Tibial nerve (tissue), 4 donors: ENCODE data around the gene BIRC6. TPM values are rescaled to one million over a fixed set of nuclear protein-coding genes. Genes with fewer than 3 reads are reported as not detected.

Experiments
- DNase-seq, 2 donors: peaks; one replicate each; pipeline ENCODE4 v3.0.0-alpha.2; 2019; ENCODE audit warnings: low spot score in 2 of 2
- H3K27ac ChIP-seq, 4 donors: fragments of 200-600 bp; sonication (generic) in 3 of 4; one replicate each; pipeline ENCODE4 v1.5.1; 2017 to 2019; ENCODE audit warnings: mild to moderate bottlenecking in 1 of 4
- H3K27me3 ChIP-seq, 2 donors: fragments of 200-600 bp; sonication (generic) in 1 of 2; one replicate each; pipeline versions ENCODE4 v1.5.1 to v1.6.0; 2017 to 2019
- H3K36me3 ChIP-seq, 3 donors: fragments of 200-600 bp; sonication (generic); one replicate each; pipeline ENCODE4 v1.5.1; 2018 to 2019
- H3K4me1 ChIP-seq, 4 donors: fragments of 200-600 bp; sonication (generic) in 3 of 4; one replicate each; pipeline ENCODE4 v1.5.1; 2017 to 2019
- H3K4me3 ChIP-seq, 4 donors: fragments of 200-600 bp; sonication (generic) in 3 of 4; one replicate each; pipeline ENCODE4 v1.5.1; 2017 to 2019; ENCODE audit warnings: mild to moderate bottlenecking in 1 of 4, moderate library complexity in 1 of 4
- H3K9me3 ChIP-seq, 4 donors: fragments of 200-600 bp; sonication (generic) in 3 of 4; one replicate each; pipeline ENCODE4 v1.5.1; 2017 to 2019
- EP300 ChIP-seq, 2 donors: sonication (generic); formaldehyde crosslinking; IDR thresholded peaks; one replicate each; pipeline ENCODE4 v1.6.1; 2017; ENCODE audit warnings: antibody characterized with exemption in 2 of 2, mild to moderate bottlenecking in 1 of 2
- POLR2A ChIP-seq, 2 donors: fragments of 450-650 bp; IDR thresholded peaks; one replicate each; pipeline ENCODE4 v1.6.1; 2017; ENCODE audit warnings: antibody characterized with exemption in 2 of 2, mild to moderate bottlenecking in 2 of 2, moderate library complexity in 2 of 2
- WGBS, 2 donors: methylation state at CpG; one replicate each; pipeline ENCODE4 v1.1.5; 2018; 5-methylcytosine and 5-hydroxymethylcytosine counted together
- total RNA-seq, 4 donors: library from RNA; depleted of rRNA; stranded (reverse); fragments of >200 nt; gene quantifications; one replicate each; pipeline ENCODE4 v1.1.0, GENCODE V29; 2016
- TF ChIP-seq, protein P1 (sequence below), 5 experiments: fragments of 200-600 bp in 3 of 5; fragments of 450-650 bp in 2 of 5; sonication (generic) in 3 of 5; IDR thresholded peaks; one replicate each; pipeline ENCODE4 v1.5.1; 2016 to 2019; ENCODE audit warnings: antibody characterized with exemption in 5 of 5, mild to moderate bottlenecking in 3 of 5, moderate library complexity in 2 of 5

BIRC6 gene
- total RNA-seq, 4 donors from 2014 or later: 87.5 to 154 (median 124) TPM

DNA sequence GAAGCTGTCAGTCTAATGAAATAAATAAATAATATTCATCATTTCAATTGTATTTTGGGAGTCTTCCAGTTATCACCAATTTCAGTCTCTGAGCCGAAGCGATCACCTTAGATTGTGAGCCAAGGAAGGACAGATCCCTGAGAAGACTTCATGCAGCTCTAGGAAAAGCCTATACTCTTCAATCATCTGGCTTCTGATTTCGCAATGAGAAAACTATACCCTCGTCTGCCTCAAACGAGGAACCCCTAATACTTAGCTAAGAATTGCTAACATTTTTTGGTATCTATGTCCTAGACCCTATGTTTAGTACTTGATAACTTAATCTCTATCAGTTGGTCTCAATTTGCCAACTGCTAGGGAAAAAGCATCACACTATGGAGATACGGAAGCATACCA, 266.5 kb downstream of the BIRC6 start:
- no peak overlapping the region for H3K27ac ChIP-seq
- WGBS, 2 donors: 89 to 92% methylated on average over 6 of the region's 6 CpGs
- no peak for DNase-seq

GRCh38 chr2:32624812-32625211, 268.0 kb downstream of the BIRC6 start:
- Histone ChIP-seq H3K9me3 (no peaks in the 10 kb centered on the region), H3K27ac (no peak overlapping the region), H3K4me3 (no peak overlapping the region), H3K4me1 (peaks cover 0 to 36% (median 11%) of the 10 kb centered on the region in 4 donors), H3K36me3 (peaks cover 0 to 22% (median 0%) of the 10 kb centered on the region in 3 donors), H3K27me3 (no peaks in the 10 kb centered on the region)
- DNase-seq: no peak
- WGBS, 2 donors: 88% methylated on average over 3 of the region's 3 CpGs
- no peak for TF ChIP-seq EP300 (IDR thresholded peaks at IDR 0.05)
- TF ChIP-seq POLR2A (IDR thresholded peaks at IDR 0.05): no peak
- TF ChIP-seq, protein P1, sequence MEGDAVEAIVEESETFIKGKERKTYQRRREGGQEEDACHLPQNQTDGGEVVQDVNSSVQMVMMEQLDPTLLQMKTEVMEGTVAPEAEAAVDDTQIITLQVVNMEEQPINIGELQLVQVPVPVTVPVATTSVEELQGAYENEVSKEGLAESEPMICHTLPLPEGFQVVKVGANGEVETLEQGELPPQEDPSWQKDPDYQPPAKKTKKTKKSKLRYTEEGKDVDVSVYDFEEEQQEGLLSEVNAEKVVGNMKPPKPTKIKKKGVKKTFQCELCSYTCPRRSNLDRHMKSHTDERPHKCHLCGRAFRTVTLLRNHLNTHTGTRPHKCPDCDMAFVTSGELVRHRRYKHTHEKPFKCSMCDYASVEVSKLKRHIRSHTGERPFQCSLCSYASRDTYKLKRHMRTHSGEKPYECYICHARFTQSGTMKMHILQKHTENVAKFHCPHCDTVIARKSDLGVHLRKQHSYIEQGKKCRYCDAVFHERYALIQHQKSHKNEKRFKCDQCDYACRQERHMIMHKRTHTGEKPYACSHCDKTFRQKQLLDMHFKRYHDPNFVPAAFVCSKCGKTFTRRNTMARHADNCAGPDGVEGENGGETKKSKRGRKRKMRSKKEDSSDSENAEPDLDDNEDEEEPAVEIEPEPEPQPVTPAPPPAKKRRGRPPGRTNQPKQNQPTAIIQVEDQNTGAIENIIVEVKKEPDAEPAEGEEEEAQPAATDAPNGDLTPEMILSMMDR (IDR thresholded peaks at IDR 0.05): no peak

More for the DNA sequence above, 266.5 kb downstream of the BIRC6 start:
- Histone ChIP-seq H3K27me3 (no peaks in the 10 kb centered on the region), H3K9me3 (no peaks in the 10 kb centered on the region), H3K4me3 (no peak overlapping the region), H3K36me3 (peaks cover 0 to 34% (median 0%) of the 10 kb centered on the region in 3 donors), H3K4me1 (peaks cover 0 to 21% (median 2%) of the 10 kb centered on the region in 4 donors)
- TF ChIP-seq, protein P1 (IDR thresholded peaks at IDR 0.05): no peak
- TF ChIP-seq POLR2A (IDR thresholded peaks at IDR 0.05) (no peak), EP300 (IDR thresholded peaks at IDR 0.05) (no peak)

DNA sequence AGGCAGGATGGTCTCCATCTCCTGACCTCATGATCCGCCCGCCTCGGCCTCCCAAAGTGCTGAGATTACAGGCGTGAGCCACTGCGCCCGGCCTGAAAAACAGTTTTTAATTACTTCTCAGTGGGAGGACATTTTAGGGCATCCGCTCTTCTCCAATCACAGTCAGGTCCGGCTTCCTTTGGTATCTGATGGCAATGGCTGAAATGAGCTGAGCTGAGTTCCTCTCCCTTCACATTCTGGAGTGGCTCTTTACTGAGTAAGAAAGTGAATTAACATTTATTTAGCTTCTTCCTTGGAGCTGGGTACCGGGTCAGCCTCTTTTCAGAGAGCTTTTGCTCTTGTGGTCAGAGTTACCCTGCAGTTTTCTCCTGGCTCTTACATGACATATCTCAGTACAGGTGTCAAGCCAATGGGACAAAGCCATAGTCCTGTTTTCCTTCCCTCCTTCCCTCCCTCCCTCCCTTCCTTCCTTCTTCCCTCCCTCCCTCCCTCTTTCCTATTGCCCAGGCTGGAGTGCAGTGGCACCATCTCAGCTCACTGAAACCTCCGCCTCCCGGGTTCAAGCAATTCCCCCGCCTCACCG, 269.9 kb downstream of the BIRC6 start:
- no peaks in the 10 kb centered on the region for H3K27me3 ChIP-seq
- WGBS, 2 donors: 55 to 60% methylated on average over 13 of the region's 13 CpGs
- peaks cover 0 to 28% (median 5%) of the 10 kb centered on the region in 3 donors for H3K36me3 ChIP-seq
- no peak for DNase-seq
- TF ChIP-seq POLR2A (IDR thresholded peaks at IDR 0.05) (no peak), EP300 (IDR thresholded peaks at IDR 0.05) (no peak)
- TF ChIP-seq, protein P1 (IDR thresholded peaks at IDR 0.05): no peak
- H3K9me3 ChIP-seq: no peaks in the 10 kb centered on the region
- H3K4me3 ChIP-seq: peak overlapping the region in 2 of 4 donors; percentile 70 to 94
- peaks cover 0 to 39% (median 11%) of the 10 kb centered on the region in 4 donors for H3K4me1 ChIP-seq
- H3K27ac ChIP-seq: no peak overlapping the region

GRCh38 chr2:32627441-32627813, 270.6 kb downstream of the BIRC6 start:
- no peaks in the 10 kb centered on the region for H3K9me3 ChIP-seq
- no peaks in the 10 kb centered on the region for H3K27me3 ChIP-seq
- TF ChIP-seq EP300 (IDR thresholded peaks at IDR 0.05): no peak
- TF ChIP-seq, protein P1 (IDR thresholded peaks at IDR 0.05): peak in 2 of 5 experiments; percentile 11 to 27
- 2% methylated on average over 15 to 16 of the region's 16 CpGs for WGBS, 2 donors
- peaks cover 0 to 34% (median 11%) of the 10 kb centered on the region in 4 donors for H3K4me1 ChIP-seq
- peak in 1 of 2 donors; percentile 34 for DNase-seq
- H3K4me3 ChIP-seq: peak overlapping the region; percentile 62 to 94 (median 71)
- H3K27ac ChIP-seq: peak overlapping the region in 3 of 4 donors; percentile 42 to 83 (median 68)
- H3K36me3 ChIP-seq: peaks cover 0 to 28% (median 5%) of the 10 kb centered on the region in 3 donors

DNA sequence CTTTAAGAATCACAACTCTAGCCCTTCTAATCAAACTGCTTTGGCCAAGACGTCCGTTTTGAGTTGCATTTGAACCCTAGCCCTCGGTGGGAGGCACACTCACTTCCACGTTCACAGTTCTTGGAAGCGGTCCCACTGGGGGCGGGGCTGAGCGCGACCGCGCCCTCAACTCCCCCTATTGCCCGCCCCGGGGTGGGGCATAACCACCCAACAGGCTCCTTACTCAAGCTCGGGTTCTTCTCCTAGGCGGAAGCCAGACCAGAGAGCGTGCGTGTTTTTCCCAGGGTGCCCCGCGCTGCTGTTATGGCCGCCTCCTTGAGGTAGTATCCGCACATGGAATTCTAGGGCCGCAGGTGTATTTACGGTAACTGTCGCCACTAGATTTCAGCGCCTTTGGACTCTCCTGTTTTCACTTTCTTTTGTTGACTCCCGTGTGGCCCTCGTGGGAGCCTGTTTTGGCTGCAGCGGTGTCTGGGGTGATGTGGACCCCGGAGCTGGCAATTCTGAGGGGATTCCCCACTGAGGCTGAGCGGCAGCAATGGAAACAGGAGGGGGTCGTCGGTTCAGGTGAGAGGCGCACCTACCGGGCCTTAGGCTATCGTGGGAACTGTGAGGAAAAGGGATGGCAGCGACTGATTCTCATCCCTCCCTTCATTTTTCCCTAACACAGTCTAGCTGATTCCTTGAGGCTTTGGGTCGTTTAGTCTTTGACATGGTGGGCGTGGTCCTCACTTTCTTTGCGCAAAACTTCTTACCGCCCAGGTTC, 271.2 kb downstream of the BIRC6 start, which contains the start of gene TTC27:
TSS of gene TTC27 (plus strand) at position 237 of the 766 bp plus-strand sequence. CDS start at position 480, 243 bp downstream.
- WGBS, 2 donors: 0 to 1% methylated on average over 36 to 38 of the region's 39 CpGs
- peak; percentile 90 to 96 for DNase-seq
- Histone ChIP-seq H3K27me3 (no peaks in the 10 kb centered on the region), H3K4me3 (peak within 1 kb of the TSS; percentile 62 to 94 (median 71)), H3K36me3 (peaks cover 0 to 31% (median 5%) of the 10 kb centered on the region in 3 donors), H3K4me1 (peaks cover 0 to 28% (median 11%) of the 10 kb centered on the region in 4 donors), H3K9me3 (no peaks in the 10 kb centered on the region), H3K27ac (peak within 1 kb of the TSS in 3 of 4 donors; percentile 42 to 83 (median 68))
- TF ChIP-seq EP300 (IDR thresholded peaks at IDR 0.05) (peak; percentile 80 to 82), POLR2A (IDR thresholded peaks at IDR 0.05) (no peak)
- TF ChIP-seq, protein P1 (IDR thresholded peaks at IDR 0.05): no peak
